Measurements from ENCODE around the gene YDJC. TPM values are rescaled to one million over a fixed set of nuclear protein-coding genes. Genes with fewer than 3 reads are reported as not detected.

Gene YDJC
- total and polyA plus RNA-seq, 2 of the 4 experiments (the other 2 are of a cell fraction) = 8.1 to 23.6 TPM

DNA sequence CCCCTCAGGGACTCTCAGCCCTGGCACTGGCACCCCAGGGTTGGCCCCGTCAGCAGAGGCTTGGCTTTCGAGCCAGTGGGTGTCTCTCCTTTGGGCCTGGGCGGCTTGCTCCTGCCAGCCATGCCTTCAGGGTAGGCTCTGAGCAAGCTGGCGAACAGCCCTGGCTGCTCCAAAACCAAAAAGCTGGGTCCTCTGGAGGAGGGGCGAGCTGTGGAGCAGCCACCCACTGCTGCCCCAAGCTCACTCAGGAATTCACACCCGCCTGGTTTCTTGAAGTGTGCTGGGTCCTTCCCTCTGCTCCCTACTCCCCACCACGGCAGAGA lies 6.2 kb downstream of the YDJC start:
- Histone ChIP-seq H2BK120ac (ENCODE audit: low read depth, low read length) (no peak overlapping the region), H3K18ac (ENCODE audit: low read depth, low read length) (no peak overlapping the region), H4K5ac (ENCODE audit: low read depth, low read length) (no peak overlapping the region), H4K20me1 (ENCODE audit: insufficient read depth, low read length) (peaks cover 87% of the 10 kb centered on the region), H4K8ac (ENCODE audit: low read depth in 2 of 2, low read length in 2 of 2) (no peak overlapping the region), H3K36me3 (ENCODE audit: control insufficient read depth, insufficient read depth, low read length) (peaks cover 30% of the 10 kb centered on the region), H3K27ac (ENCODE audit: insufficient read depth, low read length) (no peak overlapping the region), H2AK5ac (ENCODE audit: low read depth, low read length) (no peak overlapping the region), H3K9me1 (ENCODE audit: insufficient read depth, low read length) (peaks cover 23% of the 10 kb centered on the region), H3K79me1 (ENCODE audit: low read depth in 1 of 2, low read length in 2 of 2) (peaks cover 34 to 93% of the 10 kb centered on the region in 2 experiments), H2AK9ac (replicated peaks; ENCODE audit: low read depth, low read length, poor library complexity) (no peak overlapping the region), H3K14ac (replicated peaks; ENCODE audit: low read depth, low read length) (no peak overlapping the region), H3K27me3 (ENCODE audit: control insufficient read depth, insufficient read depth, low read length) (no peaks in the 10 kb centered on the region), H3K4me3 (ENCODE audit: insufficient read depth, low read depth, low read length) (no peak overlapping the region), H2BK5ac (ENCODE audit: low read depth, low read length, poor library complexity, severe bottlenecking) (no peak overlapping the region), H2BK20ac (ENCODE audit: low read depth, low read length) (no peak overlapping the region), H4K91ac (ENCODE audit: insufficient read depth, low read depth, low read length) (no peak overlapping the region), H3K9ac (ENCODE audit: low read depth, low read length) (no peak overlapping the region), H3K4me2 (ENCODE audit: low read depth, low read length) (no peak overlapping the region), H3K56ac (ENCODE audit: extremely low read depth, insufficient read depth, low read length) (no peak overlapping the region), H2AFZ (replicated peaks; ENCODE audit: low read length, poor library complexity) (no peak overlapping the region), H3K4ac (ENCODE audit: low read depth, low read length) (no peak overlapping the region), H2BK15ac (ENCODE audit: low read depth, low read length) (no peak overlapping the region), H3K9me3 (ENCODE audit: control insufficient read depth, insufficient read depth, low read length) (no peaks in the 10 kb centered on the region), H3K23ac (ENCODE audit: low read depth, low read length) (no peak overlapping the region), H3K4me1 (ENCODE audit: control insufficient read depth, insufficient read depth, low read length) (peaks cover 11% of the 10 kb centered on the region)
- intact Hi-C loops (cut with micrococcal nuclease) (no loop called here), in situ Hi-C loops (cut with MboI; ENCODE audit: low sequenced_read_pairs) (no loop called here), dilution Hi-C loops (cut with HindIII; ENCODE audit: low sequenced_read_pairs, unreplicated experiment) (no loop called here)
- DNase-seq (no peak), ATAC-seq (ENCODE audit: low read depth) (no peak)
- ChIA-PET POLR2A (ENCODE audit: unreplicated experiment) (no interaction called here), CTCF (interaction anchor here (1.0 to 1.2 kb wide), 2 partner anchors 10 to 17 kb away, joined by 3 to 4 read pairs; no protein-coding TSS in a partner anchor)
- no TSS peak for BruUV-seq (replicated peaks)
- TF ChIP-seq RCOR1 (IDR thresholded peaks at IDR 0.05; ENCODE audit: insufficient replicate concordance, low read length) = no peak
- TF ChIP-seq, protein P1, sequence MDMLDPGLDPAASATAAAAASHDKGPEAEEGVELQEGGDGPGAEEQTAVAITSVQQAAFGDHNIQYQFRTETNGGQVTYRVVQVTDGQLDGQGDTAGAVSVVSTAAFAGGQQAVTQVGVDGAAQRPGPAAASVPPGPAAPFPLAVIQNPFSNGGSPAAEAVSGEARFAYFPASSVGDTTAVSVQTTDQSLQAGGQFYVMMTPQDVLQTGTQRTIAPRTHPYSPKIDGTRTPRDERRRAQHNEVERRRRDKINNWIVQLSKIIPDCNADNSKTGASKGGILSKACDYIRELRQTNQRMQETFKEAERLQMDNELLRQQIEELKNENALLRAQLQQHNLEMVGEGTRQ (IDR thresholded peaks at IDR 0.05; ENCODE audit: low read depth, low read length) = no peak
- 80% methylated on average over 1 of the region's 7 CpGs; no CpG with 5 or more reads in 1 of the 2 experiments for WGBS, 2 experiments (ENCODE audit: extremely low coverage in 2 of 2, insufficient read length in 1 of 2)

Measured in IMR-90 (cell line).